Astrocyte of the cerebellum (primary cell): ENCODE data around the gene ITGA1.

Experiments used
- DNase-seq: peaks from one replicate; pipeline ENCODE4 v3.0.0-alpha.2; 2011; ENCODE audit warnings: low read depth
- H3K4me3 ChIP-seq: 2 replicates; pipeline ENCODE4 v1.5.1; 2011; ENCODE audit warnings: mild to moderate bottlenecking, low read depth, low read length, moderate library complexity
- CTCF ChIP-seq: IDR thresholded peaks from 2 replicates; pipeline ENCODE4 v1.5.1; 2012; ENCODE audit warnings: low read length, low read depth, moderate library complexity, mild to moderate bottlenecking; ENCODE audit errors: missing control alignments
- in situ Hi-C: cut with HindIII; loops from 2 replicates; pipeline ENCODE4 v1.10.0; 2017; ENCODE audit warnings: low sequenced_read_pairs

Gene ITGA1

GRCh38 chr5:52778781-52779180, 8.9 kb upstream of the ITGA1 start:
- no peak for TF ChIP-seq CTCF
- in situ Hi-C loops = loop anchor here (10.0 kb wide), 1 partner anchor 74 kb away; no protein-coding TSS in a partner anchor
- DNase-seq = no peak
- H3K4me3 ChIP-seq = no peak overlapping the region

- in situ Hi-C loops = loop anchor here (10.0 kb wide), 1 partner anchor 74 kb away; no protein-coding TSS in a partner anchor
- no peak for TF ChIP-seq CTCF
- no peak overlapping the region for H3K4me3 ChIP-seq
- no peak for DNase-seq
Measured at GRCh38 chr5:52779213-52779612, 8.5 kb upstream of the ITGA1 start.

GRCh38 chr5:52783226-52783959, 4.3 kb upstream of the ITGA1 start:
- DNase-seq = no peak
- TF ChIP-seq CTCF = no peak
- in situ Hi-C loops = no loop called here
- no peak overlapping the region for H3K4me3 ChIP-seq

GRCh38 chr5:52784737-52785136, 3.0 kb upstream of the ITGA1 start:
- no peak for DNase-seq
- no peak overlapping the region for H3K4me3 ChIP-seq
- in situ Hi-C loops = no loop called here
- no peak for TF ChIP-seq CTCF

GRCh38 chr5:52786391-52786790, 1.3 kb upstream of the ITGA1 start:
- no peak for DNase-seq

GRCh38 chr5:52786949-52787599, 642 bp upstream of the ITGA1 start:
- in situ Hi-C loops = no loop called here
- peak; percentile 29 for TF ChIP-seq CTCF
- no peak for DNase-seq
- peak overlapping the region; percentile 62 for H3K4me3 ChIP-seq

More at GRCh38 chr5:52786391-52786790, 1.3 kb upstream of the ITGA1 start:
- in situ Hi-C loops = no loop called here
- no peak overlapping the region for H3K4me3 ChIP-seq
- TF ChIP-seq CTCF = no peak
